T-helper 2 cell (primary cell): Measurements from ENCODE around the gene CRPPA.
"Not testable (repeated sequence)": the region's sequence is repeated elsewhere in the genome, so short reads cannot be mapped to it uniquely, and the experiment has no call there.

Experiments
- DNase-seq, 5 experiments: peaks; one replicate each; pipeline versions ENCODE4 v3.0.0 to v3.0.0-alpha.2; 2012 to 2022

CRPPA gene

DNA sequence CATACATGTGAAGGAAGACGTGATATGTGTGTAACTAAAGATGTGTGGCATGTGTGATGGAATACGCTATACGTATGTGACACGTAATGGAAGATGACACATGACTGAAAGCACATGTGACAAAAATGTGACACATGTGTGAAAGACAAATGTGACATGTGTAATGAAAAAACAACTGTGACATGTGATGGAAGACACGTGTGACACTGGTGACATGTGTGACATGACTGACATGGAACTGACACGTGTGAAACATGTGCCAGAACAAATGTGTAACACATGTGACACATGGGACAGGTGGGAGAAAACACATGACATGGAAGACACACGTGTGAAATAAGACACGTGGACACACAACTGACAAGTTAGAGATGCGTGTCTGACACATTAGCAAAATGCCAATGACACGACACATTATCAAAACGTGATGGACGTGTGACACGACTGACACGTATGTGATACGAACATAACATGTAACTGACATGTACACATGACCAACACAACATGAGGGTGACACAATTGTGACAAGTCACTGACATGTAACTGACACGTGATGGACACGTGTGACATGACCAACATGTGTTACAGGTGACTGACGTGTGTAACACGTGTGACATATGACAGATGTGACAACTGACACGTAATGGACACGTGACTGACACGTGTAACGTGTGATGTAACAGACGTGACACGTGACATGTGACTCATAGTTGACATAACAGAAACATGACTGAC lies 24.4 kb downstream of the CRPPA start:
- DNase-seq: no peak

- no peak for DNase-seq
Observed at GRCh38 chr7:16395121-16395520, 26.2 kb downstream of the CRPPA start.

- no peak for DNase-seq
Observed at GRCh38 chr7:16393862-16394422, 27.4 kb downstream of the CRPPA start.

GRCh38 chr7:16392990-16393523 lies 28.3 kb downstream of the CRPPA start:
- no peak for DNase-seq

DNA sequence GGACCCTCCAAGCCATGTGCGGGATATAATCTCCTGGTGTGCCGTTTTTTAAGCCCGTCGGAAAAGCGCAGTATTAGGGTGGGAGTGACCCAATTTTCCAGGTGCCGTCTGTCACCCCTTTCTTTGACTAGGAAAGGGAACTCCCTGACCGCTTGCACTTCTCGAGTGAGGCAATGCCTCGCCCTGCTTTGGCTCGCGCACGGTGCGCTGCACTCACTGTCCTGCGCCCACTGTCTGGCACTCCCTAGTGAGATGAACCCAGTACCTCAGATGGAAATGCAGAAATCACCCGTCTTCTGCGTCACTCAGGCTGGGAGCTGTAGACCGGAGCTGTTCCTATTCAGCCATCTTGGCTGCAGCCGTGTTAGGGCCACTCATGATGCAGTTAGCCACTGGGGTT lies 37.6 kb downstream of the CRPPA start:
- DNase-seq: not testable (repeated sequence)

- not testable (repeated sequence) for DNase-seq
Observed at GRCh38 chr7:16383103-16383502, 38.2 kb downstream of the CRPPA start.
